ENCODE data around the gene APOBEC3F.

- TF ChIP-seq TRIM22 (IDR thresholded peaks at IDR 0.05) (no peak), CTCF (CRISPR knock-in tag; IDR thresholded peaks at IDR 0.05) (no peak), ZNF3 (CRISPR knock-in tag; IDR thresholded peaks at IDR 0.05) (no peak), FOXM1 (CRISPR knock-in tag; IDR thresholded peaks at IDR 0.05) (no peak)
Observed at GRCh38 chr22:39017596-39018365, 22.9 kb upstream of the APOBEC3F start.
